Tibial nerve (tissue), 4 donors: ENCODE results near the gene RAI1. TPM values are rescaled to one million over a fixed set of nuclear protein-coding genes. Genes with fewer than 3 reads are reported as not detected.
A peak's percentile ranks its signal among the peaks of the same experiment; 100 is the strongest.

Experiments
- DNase-seq, 2 donors: peaks; one replicate each; pipeline ENCODE4 v3.0.0-alpha.2; 2019; ENCODE audit warnings: low spot score in 2 of 2
- H3K27ac ChIP-seq, 4 donors: fragments of 200-600 bp; sonication (generic) in 3 of 4; one replicate each; pipeline ENCODE4 v1.5.1; 2017 to 2019; ENCODE audit warnings: mild to moderate bottlenecking in 1 of 4
- H3K27me3 ChIP-seq, 2 donors: fragments of 200-600 bp; sonication (generic) in 1 of 2; one replicate each; pipeline versions ENCODE4 v1.5.1 to v1.6.0; 2017 to 2019
- H3K36me3 ChIP-seq, 3 donors: fragments of 200-600 bp; sonication (generic); one replicate each; pipeline ENCODE4 v1.5.1; 2018 to 2019
- H3K4me1 ChIP-seq, 4 donors: fragments of 200-600 bp; sonication (generic) in 3 of 4; one replicate each; pipeline ENCODE4 v1.5.1; 2017 to 2019
- H3K4me3 ChIP-seq, 4 donors: fragments of 200-600 bp; sonication (generic) in 3 of 4; one replicate each; pipeline ENCODE4 v1.5.1; 2017 to 2019; ENCODE audit warnings: mild to moderate bottlenecking in 1 of 4, moderate library complexity in 1 of 4
- H3K9me3 ChIP-seq, 4 donors: fragments of 200-600 bp; sonication (generic) in 3 of 4; one replicate each; pipeline ENCODE4 v1.5.1; 2017 to 2019
- CTCF ChIP-seq, 5 experiments: fragments of 200-600 bp in 3 of 5; fragments of 450-650 bp in 2 of 5; sonication (generic) in 3 of 5; IDR thresholded peaks; one replicate each; pipeline ENCODE4 v1.5.1; 2016 to 2019; ENCODE audit warnings: antibody characterized with exemption in 5 of 5, mild to moderate bottlenecking in 3 of 5, moderate library complexity in 2 of 5
- EP300 ChIP-seq, 2 donors: sonication (generic); formaldehyde crosslinking; IDR thresholded peaks; one replicate each; pipeline ENCODE4 v1.6.1; 2017; ENCODE audit warnings: antibody characterized with exemption in 2 of 2, mild to moderate bottlenecking in 1 of 2
- POLR2A ChIP-seq, 2 donors: fragments of 450-650 bp; IDR thresholded peaks; one replicate each; pipeline ENCODE4 v1.6.1; 2017; ENCODE audit warnings: antibody characterized with exemption in 2 of 2, mild to moderate bottlenecking in 2 of 2, moderate library complexity in 2 of 2
- WGBS, 2 donors: methylation state at CpG; one replicate each; pipeline ENCODE4 v1.1.5; 2018; 5-methylcytosine and 5-hydroxymethylcytosine counted together
- total RNA-seq, 4 donors: library from RNA; depleted of rRNA; stranded (reverse); fragments of >200 nt; gene quantifications; one replicate each; pipeline ENCODE4 v1.1.0, GENCODE V29; 2016

The RAI1 gene
- total RNA-seq, 4 donors from 2014 or later = 32.9 to 52.7 (median 45.9) TPM

GRCh38 chr17:17765359-17766076, 84.3 kb downstream of the RAI1 start:
- no peak for TF ChIP-seq POLR2A (IDR thresholded peaks at IDR 0.05)
- no peak for TF ChIP-seq EP300 (IDR thresholded peaks at IDR 0.05)
- no peak for TF ChIP-seq CTCF (IDR thresholded peaks at IDR 0.05)
- H3K4me3 ChIP-seq = no peak overlapping the region
- no peaks in the 10 kb centered on the region for H3K9me3 ChIP-seq
- H3K4me1 ChIP-seq = peaks cover 0 to 73% (median 25%) of the 10 kb centered on the region in 4 donors
- H3K27ac ChIP-seq = peak overlapping the region in 2 of 4 donors; percentile 17 to 40
- H3K27me3 ChIP-seq = no peaks in the 10 kb centered on the region
- WGBS, 2 donors = 72% methylated on average over 13 to 14 of the region's 14 CpGs
- DNase-seq = no peak
- H3K36me3 ChIP-seq = no peaks in the 10 kb centered on the region

GRCh38 chr17:17766077-17766743, 85.0 kb downstream of the RAI1 start:
- Histone ChIP-seq H3K36me3 (no peaks in the 10 kb centered on the region), H3K4me3 (no peak overlapping the region), H3K27ac (peak overlapping the region in 3 of 4 donors; percentile 40 to 66 (median 42)), H3K27me3 (no peaks in the 10 kb centered on the region), H3K9me3 (no peaks in the 10 kb centered on the region), H3K4me1 (peaks cover 0 to 80% (median 30%) of the 10 kb centered on the region in 4 donors)
- no peak for TF ChIP-seq EP300 (IDR thresholded peaks at IDR 0.05)
- TF ChIP-seq POLR2A (IDR thresholded peaks at IDR 0.05) = no peak
- TF ChIP-seq CTCF (IDR thresholded peaks at IDR 0.05) = no peak
- WGBS, 2 donors = 69 to 72% methylated on average over 14 to 20 of the region's 20 CpGs
- no peak for DNase-seq

GRCh38 chr17:17766744-17767120, 85.5 kb downstream of the RAI1 start:
- WGBS, 2 donors = 75 to 82% methylated on average over 4 of the region's 4 CpGs
- Histone ChIP-seq H3K9me3 (no peaks in the 10 kb centered on the region), H3K27me3 (no peaks in the 10 kb centered on the region), H3K4me3 (no peak overlapping the region), H3K4me1 (peaks cover 0 to 85% (median 31%) of the 10 kb centered on the region in 4 donors), H3K36me3 (no peaks in the 10 kb centered on the region), H3K27ac (peak overlapping the region in 3 of 4 donors; percentile 40 to 66 (median 42))
- TF ChIP-seq CTCF (IDR thresholded peaks at IDR 0.05) (no peak), POLR2A (IDR thresholded peaks at IDR 0.05) (no peak), EP300 (IDR thresholded peaks at IDR 0.05) (no peak)
- DNase-seq = no peak

GRCh38 chr17:17767154-17767869, 86.1 kb downstream of the RAI1 start:
- no peak for DNase-seq
- TF ChIP-seq EP300 (IDR thresholded peaks at IDR 0.05) (no peak), POLR2A (IDR thresholded peaks at IDR 0.05) (no peak), CTCF (IDR thresholded peaks at IDR 0.05) (no peak)
- H3K9me3 ChIP-seq = no peaks in the 10 kb centered on the region
- WGBS, 2 donors = 49 to 54% methylated on average over 7 of the region's 7 CpGs
- peak overlapping the region in 3 of 4 donors; percentile 40 to 66 (median 42) for H3K27ac ChIP-seq
- no peaks in the 10 kb centered on the region for H3K36me3 ChIP-seq
- H3K4me3 ChIP-seq = no peak overlapping the region
- H3K4me1 ChIP-seq = peaks cover 0 to 90% (median 33%) of the 10 kb centered on the region in 4 donors
- no peaks in the 10 kb centered on the region for H3K27me3 ChIP-seq
